ENCODE measurements around the gene AIP.

AIP gene

DNA sequence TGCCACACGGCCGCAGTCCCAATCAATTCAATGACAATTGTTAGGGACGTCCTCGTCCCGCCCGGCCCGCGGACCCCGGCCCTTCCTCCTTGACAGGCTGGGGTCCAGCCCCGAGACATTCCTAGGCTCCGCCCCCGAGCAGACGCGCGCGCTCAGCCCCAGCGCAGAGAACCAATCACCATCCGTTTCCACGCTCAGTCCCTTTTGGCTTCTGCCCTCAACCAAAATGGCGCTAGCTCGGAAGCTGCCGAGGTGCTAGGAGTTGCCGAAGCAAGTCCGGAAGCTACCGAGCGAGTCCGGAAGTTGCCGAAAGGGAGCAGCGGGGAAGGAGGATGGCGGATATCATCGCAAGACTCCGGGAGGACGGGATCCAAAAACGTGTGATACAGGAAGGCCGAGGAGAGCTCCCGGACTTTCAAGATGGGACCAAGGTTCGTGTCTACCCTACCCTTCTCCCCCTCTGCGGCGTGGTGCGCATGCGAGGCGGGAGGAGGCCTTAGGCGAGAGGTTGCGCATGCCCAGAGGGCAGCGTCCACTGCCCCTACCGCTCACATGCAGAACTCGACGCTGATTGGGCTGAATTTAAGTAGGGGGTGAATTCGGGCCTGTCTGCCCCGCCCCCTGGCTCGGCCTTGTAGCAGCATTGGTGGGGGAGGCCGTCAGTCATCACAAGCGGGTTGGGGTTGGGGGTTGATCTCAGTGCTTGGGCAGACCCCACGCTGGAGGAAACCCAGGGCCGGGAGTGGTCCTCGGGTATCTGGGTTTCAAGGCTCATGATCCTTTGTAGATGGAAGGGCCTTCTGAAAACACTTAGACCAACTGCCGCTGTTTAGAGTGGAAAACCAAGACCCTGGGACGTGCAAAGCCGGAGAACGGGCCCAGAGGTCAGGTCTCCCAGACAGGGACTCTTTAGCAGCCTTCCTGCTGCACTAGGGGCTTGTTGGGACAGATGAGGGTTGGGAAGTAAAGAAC, at the start of gene AIP:
AIP (plus strand) TSS at position 200 of the 972 bp plus-strand sequence; CDS start at position 333, 133 bp downstream.
- peak; percentile 97 for DNase-seq

DNA sequence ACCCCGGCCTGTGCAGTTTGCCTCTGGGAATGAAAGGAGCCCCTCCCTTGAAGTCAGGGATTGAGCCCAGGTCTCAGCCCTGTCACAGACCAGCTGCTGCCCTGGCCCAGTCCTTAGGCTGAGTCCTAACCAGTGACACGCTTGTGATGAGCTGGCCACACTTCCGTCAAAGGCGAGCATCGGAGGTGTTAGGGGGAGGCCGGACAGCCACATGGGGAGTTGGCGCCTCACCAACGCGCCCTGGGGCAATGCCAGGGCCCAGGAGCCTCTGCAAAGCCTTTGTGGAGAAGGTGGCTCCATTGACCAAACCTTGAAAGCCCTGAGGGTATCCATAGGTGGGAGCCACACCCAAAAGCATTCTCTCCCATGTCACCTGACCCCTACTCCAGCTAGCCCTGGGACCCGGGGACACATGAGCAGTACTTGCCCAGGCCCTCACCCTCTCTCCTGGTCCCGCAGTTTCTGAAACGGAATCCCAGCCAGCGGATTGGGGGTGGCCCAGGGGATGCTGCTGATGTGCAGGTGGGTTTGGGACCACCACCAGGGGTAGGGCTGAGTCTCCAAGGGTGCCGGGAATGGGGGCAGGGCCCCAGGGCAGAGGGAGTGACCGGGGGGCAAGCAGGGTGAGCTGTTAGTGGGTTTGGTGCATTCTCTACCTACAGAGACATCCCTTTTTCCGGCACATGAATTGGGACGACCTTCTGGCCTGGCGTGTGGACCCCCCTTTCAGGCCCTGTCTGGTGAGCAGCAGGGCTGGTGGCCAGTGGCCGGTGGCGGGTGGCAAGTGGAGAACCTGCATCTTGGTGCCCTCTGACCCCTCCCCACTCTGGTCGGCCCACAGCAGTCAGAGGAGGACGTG, 49.1 kb upstream of the AIP start:
- no peak for DNase-seq

DNA sequence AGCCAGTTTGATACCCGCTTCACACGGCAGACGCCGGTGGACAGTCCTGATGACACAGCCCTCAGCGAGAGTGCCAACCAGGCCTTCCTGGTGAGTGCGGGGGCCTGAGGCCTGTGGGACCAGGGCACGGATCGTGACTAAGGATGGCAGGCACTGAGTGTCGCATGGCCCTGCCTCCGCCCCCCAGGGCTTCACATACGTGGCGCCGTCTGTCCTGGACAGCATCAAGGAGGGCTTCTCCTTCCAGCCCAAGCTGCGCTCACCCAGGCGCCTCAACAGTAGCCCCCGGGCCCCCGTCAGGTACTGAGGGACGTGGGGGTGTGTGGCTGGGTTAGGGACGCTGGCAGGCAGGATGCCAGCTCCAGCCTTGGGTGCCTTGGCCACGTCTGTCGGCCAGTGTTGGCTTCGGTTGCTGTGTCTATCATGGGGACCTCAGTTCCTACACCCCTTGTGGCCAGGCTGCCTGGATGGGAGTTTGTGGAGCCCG, 48.4 kb upstream of the AIP start:
- DNase-seq, result no peak

DNA sequence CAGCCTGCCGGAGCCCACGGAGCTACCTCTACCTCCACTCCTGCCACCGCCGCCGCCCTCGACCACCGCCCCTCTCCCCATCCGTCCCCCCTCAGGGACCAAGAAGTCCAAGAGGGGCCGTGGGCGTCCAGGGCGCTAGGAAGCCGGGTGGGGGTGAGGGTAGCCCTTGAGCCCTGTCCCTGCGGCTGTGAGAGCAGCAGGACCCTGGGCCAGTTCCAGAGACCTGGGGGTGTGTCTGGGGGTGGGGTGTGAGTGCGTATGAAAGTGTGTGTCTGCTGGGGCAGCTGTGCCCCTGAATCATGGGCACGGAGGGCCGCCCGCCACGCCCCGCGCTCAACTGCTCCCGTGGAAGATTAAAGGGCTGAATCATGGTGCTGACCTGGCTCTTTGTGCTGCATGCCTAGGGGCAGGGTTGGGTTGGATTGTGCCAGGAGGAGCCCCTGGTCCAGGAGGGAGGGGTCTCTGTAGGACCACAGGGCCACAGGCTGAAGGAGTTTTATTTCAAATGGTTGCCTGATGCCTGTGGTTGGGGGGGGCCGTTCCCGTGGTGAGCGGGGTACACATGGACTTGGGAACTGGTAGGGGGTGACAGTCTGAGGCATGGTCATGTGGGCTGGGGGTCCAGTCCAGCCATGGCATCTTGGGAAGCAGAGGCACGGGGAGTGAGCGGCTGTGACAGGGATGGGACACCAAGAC, 47.6 kb upstream of the AIP start:
- DNase-seq, result no peak

DNA sequence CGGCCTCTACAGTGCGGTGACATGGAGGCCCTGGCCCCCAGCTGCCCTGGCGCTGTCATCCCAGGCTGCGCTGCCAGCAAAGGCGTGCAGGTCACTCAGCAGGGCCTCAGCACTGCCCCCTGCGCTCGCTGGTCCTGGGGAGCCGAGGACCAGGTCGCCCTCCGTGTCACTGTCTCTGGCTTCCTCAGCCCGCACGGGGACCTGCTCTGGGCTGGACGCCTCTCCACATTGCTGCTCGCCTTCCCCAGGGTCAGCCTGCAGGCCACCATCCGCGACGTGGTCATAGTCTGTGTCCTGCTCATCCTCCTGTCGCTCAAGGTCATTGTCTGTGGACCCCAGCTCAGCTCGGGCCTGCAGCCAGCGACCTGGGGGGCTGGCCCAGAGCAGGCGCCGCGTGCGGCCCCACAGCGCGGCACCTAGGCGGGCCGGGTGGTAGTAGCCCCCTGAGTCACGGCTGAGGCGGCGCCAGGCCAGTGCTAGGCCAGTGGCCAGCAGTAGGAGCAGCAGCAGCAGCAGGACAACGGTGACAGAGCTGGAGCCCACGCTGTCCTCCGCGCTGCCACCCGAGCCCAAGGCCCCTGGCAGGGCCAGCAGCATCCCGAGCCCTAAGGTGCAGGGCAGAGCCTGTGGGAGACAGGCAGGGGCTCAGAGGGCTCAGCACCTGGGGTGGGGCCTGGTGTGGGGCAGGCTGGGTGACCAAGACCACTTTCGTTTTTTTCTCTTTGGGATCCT, 46.9 kb upstream of the AIP start:
- no peak for DNase-seq

DNA sequence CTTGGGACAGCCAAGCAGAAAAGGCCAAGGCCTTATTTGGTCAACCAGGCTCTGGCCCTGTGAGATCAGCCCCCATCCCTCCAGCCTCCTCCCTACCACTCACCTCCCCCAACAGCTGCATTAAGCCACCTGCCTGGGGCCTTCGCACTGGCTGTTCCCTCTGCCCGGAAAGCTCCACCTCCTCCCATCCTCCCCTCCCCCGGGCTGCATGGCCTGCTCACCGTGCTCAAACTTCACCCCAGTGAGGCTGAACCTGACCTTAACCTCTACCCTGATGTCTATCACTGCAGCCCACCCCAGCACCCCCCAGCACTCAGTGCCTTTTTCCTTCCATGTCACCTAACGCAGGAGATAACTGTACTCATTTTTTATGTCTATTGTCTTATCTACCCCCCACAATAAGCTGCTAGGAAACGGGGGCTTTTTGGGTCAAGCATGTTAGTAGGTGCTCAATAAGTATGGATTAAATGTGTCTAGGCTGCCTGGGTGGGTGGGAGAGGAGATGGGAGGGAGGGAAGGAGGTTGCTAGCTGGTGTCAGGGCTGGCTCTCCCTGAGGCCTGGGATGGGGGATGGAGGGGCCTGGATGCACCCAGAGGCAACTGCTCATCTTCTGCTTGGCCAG, 46.3 kb upstream of the AIP start:
- no peak for DNase-seq

DNA sequence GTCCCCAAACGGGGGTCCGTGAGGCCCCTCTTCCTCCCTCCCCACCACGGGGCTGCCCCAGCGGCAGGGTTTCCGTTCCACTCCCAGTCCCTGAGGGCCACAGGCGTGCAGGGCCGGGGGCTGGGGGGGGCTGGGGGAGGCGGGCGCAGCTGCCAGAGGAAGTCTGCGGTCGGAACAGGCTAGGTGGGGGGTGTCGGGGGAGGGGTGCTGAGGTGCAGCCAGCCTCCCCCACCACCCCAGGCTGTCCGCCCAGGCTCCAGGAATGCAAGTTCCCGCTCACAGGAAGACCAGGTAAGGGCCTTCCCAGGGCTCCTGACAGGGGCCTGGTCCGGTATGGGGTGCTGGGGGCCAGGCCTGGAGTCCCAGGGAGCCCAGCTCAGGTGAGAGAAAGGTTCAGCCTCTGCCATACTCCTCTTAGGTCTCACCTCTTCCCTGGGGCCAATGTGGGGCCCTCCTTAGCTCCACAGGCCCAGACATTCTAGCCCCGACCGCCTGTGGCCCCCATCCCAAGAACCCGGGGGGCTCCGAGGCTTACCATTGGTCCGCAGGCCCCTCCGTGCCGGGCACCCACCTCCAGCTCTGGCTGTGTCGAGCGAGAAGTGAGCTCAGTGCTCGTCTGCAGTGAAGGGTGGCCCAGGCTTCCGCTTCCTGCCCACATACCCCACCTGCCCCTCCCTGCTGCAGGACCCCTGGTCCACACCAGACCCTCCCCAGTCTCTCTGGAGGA, 45.6 kb upstream of the AIP start, which contains the start of gene PTPRCAP:
PTPRCAP (minus strand) TSS at position 601 of the 727 bp plus-strand sequence; CDS start at position 538, 63 bp downstream.
- DNase-seq, result no peak

DNA sequence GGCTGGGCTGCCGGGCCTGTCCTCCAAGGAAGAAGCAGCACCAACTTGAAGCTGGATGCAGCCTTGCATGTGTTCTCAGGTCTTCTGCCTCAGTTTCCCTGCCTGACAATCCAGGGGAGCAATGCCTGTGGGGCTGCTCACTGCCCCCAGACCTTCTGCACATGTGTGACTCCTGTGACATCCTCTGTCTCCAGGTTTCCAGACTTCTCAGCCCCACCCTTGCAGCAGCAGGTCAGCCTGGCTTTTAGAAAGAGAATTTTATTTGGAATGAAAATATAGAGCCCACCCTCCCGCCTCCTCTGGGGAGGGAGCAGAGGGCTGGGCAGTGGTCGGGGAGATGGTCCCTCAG, 45.0 kb upstream of the AIP start:
- DNase-seq, result no peak

DNA sequence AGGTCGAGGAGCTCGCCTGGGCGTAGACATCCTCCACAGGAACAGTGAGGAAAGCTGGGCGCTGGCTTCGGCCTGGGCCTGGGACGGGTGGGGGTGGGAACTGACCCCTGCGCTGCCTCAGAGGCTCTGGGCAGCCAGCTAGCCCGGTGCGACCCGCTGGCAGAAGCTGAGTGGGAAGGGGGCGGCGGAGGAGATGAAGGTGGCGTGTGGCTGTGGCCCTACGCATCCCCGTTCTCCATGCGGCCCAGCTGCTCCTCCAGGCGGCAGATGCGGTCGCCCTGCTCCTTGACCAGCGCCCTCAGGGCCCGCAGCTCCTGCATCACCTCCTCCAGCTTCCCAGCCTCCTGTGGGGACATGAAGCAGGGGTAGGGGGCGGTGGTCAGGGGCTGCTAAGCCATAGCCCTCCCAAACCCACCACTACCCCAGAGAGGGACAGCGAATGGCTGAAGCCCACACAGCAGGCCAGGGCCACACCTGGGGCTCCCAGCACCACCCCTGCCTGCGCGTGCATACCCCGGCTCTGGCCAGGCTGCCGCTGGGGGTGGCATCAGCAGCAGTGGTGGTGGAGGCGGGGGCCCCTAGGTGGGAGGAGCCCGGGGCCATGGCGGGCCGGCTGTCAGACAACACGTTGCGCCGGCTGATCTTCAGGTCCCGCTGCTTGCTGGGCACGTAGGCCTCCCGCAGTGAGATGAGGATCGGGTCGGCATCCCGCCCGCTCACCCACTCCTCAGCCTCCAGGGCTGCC, 44.5 kb upstream of the AIP start:
- no peak for DNase-seq

DNA sequence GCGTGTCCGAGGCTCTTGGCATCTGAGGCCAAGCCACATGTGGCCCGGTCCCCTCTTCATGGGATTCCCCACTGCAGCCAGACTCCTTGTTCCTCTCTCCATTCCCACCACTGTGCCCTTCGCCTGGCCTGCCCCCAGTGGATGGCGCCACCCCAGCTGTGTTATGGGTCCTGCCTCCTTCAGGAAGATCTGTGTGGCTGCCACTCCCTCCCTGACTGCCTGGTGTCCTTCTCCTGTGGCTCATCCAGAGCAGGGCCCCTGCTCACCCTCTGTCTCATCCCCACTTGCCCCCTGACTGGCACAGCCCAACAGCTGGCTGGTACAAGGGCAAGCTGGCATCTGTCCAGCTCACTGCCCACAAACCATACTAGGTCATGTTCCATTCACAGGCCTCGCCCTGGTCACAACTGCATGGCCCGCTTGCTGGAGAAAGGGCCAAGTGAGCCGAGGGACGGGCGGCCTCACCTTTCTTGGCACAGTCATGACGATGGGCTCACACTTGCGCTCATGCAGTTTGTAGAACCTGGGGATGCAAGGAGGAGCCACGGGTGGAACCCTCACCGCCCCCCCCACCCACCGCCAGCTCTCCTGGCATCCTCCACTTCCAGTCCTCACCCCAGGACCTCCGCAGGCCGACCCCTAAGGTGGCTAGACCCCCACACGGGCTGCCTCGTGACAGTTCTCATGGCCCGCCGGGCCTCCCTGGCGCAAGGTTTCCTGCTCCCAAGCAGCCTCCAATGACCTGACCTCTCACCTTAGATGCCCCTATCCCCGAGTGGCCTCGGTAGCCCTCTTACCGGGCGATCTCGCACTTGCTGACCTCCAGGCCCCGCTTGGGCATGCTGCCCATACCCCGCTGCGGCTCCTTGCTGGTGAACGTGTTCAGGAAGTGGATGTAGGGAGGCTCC, 43.3 kb upstream of the AIP start:
- DNase-seq, result no peak

DNA sequence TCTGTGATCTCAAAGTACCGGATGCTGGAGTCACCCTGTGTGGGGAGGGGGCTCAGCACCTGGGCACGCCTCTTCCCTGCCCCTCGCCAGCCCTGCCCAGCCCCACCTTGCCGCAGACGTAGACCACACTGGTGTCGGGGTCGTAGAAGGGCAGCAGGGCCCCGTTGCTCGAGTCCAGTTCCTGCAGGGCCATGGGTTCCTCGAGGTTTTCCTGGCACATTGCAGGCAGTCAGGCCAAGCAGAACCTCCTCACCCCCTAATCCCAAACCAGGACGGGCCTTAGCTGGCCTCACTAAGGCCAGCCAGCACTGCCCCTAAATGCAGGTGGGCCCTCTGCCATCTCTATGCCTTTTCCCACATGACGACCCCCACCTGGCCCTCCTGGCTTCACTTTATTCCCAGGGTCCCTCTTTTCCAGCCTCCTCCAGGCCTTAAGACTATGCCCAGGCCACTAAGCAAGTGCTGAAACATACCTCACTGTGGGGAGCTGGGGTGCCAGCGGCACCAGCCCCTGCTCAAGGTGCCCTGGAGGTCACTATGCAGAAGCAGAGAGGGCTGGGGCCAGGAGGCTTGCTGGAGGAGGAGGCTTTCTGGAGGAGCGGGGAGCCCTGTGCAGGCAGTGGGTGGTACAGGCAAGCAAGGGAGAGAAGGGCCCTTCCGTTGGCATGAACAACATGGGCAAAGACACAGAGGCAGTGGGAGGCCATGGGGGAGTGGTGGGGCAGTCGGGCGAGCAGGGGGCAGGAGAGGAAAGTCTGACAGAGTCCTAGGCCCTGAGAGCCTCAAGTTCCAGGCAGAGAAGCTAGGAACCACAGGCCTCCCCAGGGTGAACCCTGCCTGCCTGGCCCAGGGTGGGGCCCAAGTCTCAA, 42.4 kb upstream of the AIP start:
- no peak for DNase-seq

DNA sequence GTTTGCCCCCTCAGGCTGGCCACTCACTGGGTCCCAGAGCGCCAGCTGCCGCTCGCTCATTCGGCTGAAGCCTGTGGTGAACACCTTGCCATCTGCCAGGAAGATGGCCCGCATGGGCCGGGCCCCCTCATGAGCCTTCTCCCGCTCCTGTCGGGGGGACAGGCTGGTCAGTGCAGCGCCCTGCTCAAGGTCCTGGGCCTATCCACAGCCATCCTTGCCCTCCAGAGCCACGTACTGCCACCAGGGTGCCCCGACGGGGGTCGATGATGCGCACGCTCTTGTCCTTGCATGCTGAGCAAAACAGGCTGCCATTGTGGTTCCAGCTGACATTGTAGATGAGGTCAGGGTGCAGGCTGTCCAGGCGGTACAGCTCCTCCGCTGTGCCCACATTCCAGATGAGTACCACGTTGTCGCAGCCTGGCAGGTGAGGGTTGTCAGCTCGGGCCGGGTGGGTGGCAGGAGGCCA, 41.7 kb upstream of the AIP start:
- no peak for DNase-seq

DNA sequence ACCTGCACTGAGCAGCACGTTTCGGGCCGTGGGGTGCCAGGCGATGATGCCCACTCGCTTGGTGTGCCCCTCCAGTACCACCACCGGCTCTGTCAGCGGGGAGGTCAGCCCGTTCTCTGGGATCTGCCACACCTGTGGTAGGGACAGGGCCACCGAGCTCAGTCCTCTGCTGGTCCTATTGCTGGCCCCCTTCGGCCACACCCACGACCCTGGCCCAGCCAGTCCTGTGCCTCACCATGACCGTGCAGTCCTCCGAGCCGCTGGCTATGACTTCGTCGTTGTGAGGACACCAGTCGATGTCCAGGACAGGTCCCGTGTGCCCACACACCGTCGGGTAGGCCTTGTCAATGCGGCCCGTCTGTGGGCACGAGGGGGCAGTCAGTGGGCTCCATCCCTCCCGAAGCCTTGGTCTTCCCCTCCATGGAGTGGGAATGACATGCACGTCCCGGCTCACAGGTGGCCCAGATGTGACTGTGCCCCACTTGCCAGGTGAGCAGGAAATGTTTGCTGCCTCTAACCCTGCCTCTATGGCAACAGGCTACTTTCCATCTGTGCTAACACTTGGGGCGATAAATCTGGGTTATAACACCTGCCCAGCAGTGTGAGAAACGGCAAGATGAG, 41.0 kb upstream of the AIP start:
- no peak for DNase-seq

DNA sequence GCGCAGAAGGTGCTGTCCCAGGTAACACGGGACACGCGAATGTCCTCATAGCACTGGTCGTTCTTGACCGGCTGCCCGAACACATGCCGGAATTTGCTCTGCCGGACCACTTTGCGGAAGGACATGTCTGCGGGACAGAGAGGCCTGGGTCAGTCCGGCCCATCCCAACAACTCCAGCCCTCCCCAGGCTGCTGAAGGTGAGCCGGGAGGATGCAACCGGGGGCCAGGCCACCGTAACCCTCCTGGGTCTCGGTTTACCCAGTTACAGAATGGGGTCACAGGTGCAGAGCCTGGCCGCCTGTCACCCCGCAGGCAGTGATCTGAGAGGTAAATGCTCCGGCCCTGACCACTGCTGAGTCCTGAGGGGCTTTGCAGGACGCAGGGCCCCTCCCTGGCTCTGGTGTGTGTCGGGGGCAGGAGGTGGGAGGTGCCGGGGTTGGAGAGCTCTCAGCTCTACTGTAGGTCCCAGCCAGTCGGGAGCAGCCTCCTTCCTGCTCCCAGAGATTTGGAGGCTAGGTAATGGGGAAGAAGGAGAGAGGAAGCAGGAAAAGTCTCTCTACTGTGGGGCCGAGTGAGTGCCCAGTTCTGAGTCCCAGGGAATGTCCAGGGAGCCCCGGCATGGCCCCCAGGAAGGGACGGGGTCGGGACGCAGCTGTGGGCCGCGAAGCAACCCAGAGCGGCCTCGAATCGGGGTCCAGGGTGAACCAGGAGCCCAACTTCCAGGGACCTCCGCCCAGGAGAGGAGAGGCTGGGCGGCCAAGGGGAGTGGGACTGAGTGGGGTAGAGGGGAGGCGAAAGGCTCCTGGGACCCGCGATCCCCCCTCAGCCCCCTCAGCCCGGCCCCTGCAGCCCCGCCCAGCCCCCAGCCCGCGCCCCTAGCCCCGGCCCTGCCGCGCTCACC, 40.1 kb upstream of the AIP start:
- no peak for DNase-seq

DNA sequence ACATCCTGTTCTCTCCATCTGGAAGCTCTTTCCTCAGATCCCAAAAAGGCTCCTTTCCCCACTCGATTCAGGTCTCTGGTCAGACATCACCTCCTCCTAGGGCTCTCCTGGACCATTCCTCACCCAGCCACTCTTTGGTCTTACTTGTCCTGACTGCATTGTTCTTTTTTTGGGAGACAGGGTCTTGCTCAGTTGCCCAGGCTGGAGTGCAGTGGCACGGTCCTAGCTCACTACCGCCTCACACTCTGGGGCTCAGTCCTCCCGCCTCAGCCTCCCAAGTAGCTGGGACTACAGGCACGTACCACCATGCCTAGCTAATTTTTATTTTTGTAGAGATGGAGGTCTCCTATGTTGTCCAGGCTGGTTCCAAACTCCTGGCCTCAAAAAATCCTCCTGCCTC, 37.3 kb upstream of the AIP start:
- no peak for DNase-seq

DNA sequence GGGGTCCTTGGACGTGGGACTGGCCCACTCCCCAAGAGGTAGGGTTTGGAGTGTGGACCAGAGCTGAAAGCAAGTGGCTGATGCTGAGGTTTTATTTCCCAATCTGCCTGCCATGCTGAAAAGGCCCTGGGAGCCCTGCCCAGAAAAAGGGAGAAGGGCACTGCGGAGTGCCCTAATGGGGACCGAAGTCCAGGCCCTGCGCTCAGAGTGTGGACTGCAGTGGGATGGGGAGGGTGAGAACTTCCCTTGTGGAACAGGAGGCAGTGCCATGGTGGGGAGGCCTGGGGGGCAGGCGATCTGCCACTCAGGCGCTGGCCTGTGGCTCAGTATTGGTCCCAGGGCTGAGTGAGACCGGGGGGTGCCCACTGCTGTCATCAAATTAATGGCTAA, 34.6 kb upstream of the AIP start:
- DNase-seq, result no peak

All from NCI-H1048 (cell line).